B cell (primary cell): ENCODE results near the gene PHYH. TPM values are rescaled to one million over a fixed set of nuclear protein-coding genes. Genes with fewer than 3 reads are reported as not detected.

Experiments used
- ATAC-seq: fragments of 200-7000 bp; cut with Tn5 transposase; one replicate; pipeline ENCODE4 v1.10.0; 2021; ENCODE audit warnings: low read depth, mild to moderate bottlenecking, moderate number of reproducible peaks, moderate library complexity
- CTCF ChIA-PET: fragments of 350-600 bp; sonication (Branson Sonifier 250); formaldehyde crosslinking; loops from one replicate; lab custom pipeline; 2021; ENCODE audit warnings: antibody characterized with exemption, inconsistent platforms; lab: Charles Lee
- POLR2A ChIA-PET: fragments of 350-600 bp; sonication (Branson Sonifier 250); formaldehyde crosslinking; loops from one replicate; lab custom pipeline; 2021; ENCODE audit warnings: antibody characterized with exemption; lab: Charles Lee
- DNase-seq: peaks from one replicate; pipeline ENCODE4 v3.0.0; 2013
- H2AFZ ChIP-seq: 2 replicates; pipeline ENCODE4 v1.6.1; 2012; ENCODE audit warnings: mild to moderate bottlenecking, low read depth, low read length; ENCODE audit not compliant: insufficient read depth, poor library complexity, severe bottlenecking
- H3K27ac ChIP-seq, 2 donors: 1 replicate in 1 of 2; 2 replicates in 1 of 2; pipeline ENCODE4 v1.5.1; 2012 to 2013; ENCODE audit warnings: low read length in 2 of 2, mild to moderate bottlenecking in 2 of 2, moderate library complexity in 1 of 2
- H3K27me3 ChIP-seq, 4 experiments: fragments of 200-600 bp in 1 of 4; sonication (generic) in 1 of 4; replicated peaks in 1 of 4; 1 replicate in 2 of 4; 2 replicates in 2 of 4; pipeline versions ENCODE4 v1.6.1 to v1.7.0; 2013 to 2016; ENCODE audit warnings: low read length in 3 of 4, mild to moderate bottlenecking in 2 of 4, mixed read lengths in 1 of 4, moderate library complexity in 1 of 4; ENCODE audit not compliant: insufficient read depth in 4 of 4, control insufficient read depth in 3 of 4; ENCODE audit errors: control extremely low read depth in 1 of 4
- H3K36me3 ChIP-seq, 2 experiments: replicated peaks in 1 of 2; 1 replicate in 1 of 2; 2 replicates in 1 of 2; pipeline versions ENCODE4 v1.6.1 to v1.7.1; 2013; ENCODE audit warnings: low read length in 1 of 2; ENCODE audit not compliant: insufficient read depth in 2 of 2, control insufficient read depth in 1 of 2; ENCODE audit errors: control extremely low read depth in 1 of 2, extremely low read depth in 1 of 2
- H3K4me1 ChIP-seq, 2 donors: fragments of 200-600 bp in 1 of 2; sonication (generic) in 1 of 2; 1 replicate in 1 of 2; 2 replicates in 1 of 2; pipeline versions ENCODE4 v1.5.1 to v1.6.1; 2013 to 2017; ENCODE audit warnings: low read length in 2 of 2; ENCODE audit not compliant: control insufficient read depth in 2 of 2, insufficient read depth in 2 of 2
- H3K4me2 ChIP-seq: replicated peaks from 2 replicates; pipeline ENCODE3; 2012; ENCODE audit warnings: mild to moderate bottlenecking, low read depth, low read length; ENCODE audit not compliant: poor library complexity, severe bottlenecking
- H3K4me3 ChIP-seq, 5 experiments: fragments of 200-600 bp in 1 of 5; sonication (generic) in 1 of 5; 1 replicate in 3 of 5; 2 replicates in 2 of 5; pipeline versions ENCODE4 v1.5.1 to v1.7.0; 2011 to 2016; ENCODE audit warnings: low read length in 4 of 5, mild to moderate bottlenecking in 4 of 5, low read depth in 2 of 5, control low read depth in 1 of 5, moderate library complexity in 1 of 5; ENCODE audit not compliant: insufficient read depth in 1 of 5; ENCODE audit errors: control extremely low read depth in 1 of 5, extremely low read depth in 1 of 5
- H3K79me2 ChIP-seq: fragments of 200-600 bp; sonication (generic); one replicate; pipeline ENCODE4 v1.6.0; 2016; ENCODE audit warnings: low read length; ENCODE audit not compliant: control insufficient read depth, insufficient read depth
- H3K9ac ChIP-seq: fragments of 200-600 bp; sonication (generic); 2 replicates; pipeline ENCODE4 v1.6.1; 2017; ENCODE audit warnings: mild to moderate bottlenecking, low read length, moderate library complexity
- H3K9me3 ChIP-seq, 3 donors: one replicate each; pipeline versions ENCODE4 v1.6.1 to v1.7.1; 2013; ENCODE audit warnings: low read length in 2 of 3; ENCODE audit not compliant: control insufficient read depth in 2 of 3, insufficient read depth in 1 of 3; ENCODE audit errors: control extremely low read depth in 1 of 3
- H4K20me1 ChIP-seq: 2 replicates; pipeline ENCODE4 v1.6.0; 2012; ENCODE audit warnings: mild to moderate bottlenecking, low read length; ENCODE audit not compliant: insufficient read depth, control insufficient read depth, poor library complexity, severe bottlenecking
- H3K27ac Mint-ChIP-seq: one replicate; pipeline ENCODE4 v1.8.0; 2021; ENCODE audit warnings: mixed read lengths
- H3K27me3 Mint-ChIP-seq: one replicate; pipeline ENCODE4 v1.8.0; 2021; ENCODE audit warnings: mixed read lengths
- H3K4me1 Mint-ChIP-seq: one replicate; pipeline ENCODE4 v1.8.0; 2021; ENCODE audit warnings: mixed read lengths
- H3K4me3 Mint-ChIP-seq: one replicate; pipeline ENCODE4 v1.8.0; 2021; ENCODE audit warnings: mixed read lengths
- H3K9me3 Mint-ChIP-seq: one replicate; pipeline ENCODE4 v1.8.0; 2022; ENCODE audit warnings: mixed read lengths; ENCODE audit not compliant: insufficient read depth
- CTCF ChIP-seq: fragments of 200-600 bp; IDR thresholded peaks from one replicate; pipeline ENCODE4 v1.8.0; 2022; ENCODE audit warnings: antibody characterized with exemption, mild to moderate bottlenecking
- EZH2 ChIP-seq: IDR thresholded peaks from 2 replicates; pipeline ENCODE4 v1.6.1; 2012; ENCODE audit warnings: borderline replicate concordance, low read depth, mild to moderate bottlenecking, moderate library complexity, low read length; ENCODE audit not compliant: insufficient read depth, poor library complexity, severe bottlenecking
- WGBS: methylation state at CpG from one replicate; pipeline ENCODE4 v1.1.5; 2013; ENCODE audit warnings: missing lambda C conversion rate; ENCODE audit not compliant: insufficient coverage; 5-methylcytosine and 5-hydroxymethylcytosine counted together
- intact Hi-C: fragments of 100-400 bp; cut with micrococcal nuclease; formaldehyde crosslinking; loops from one replicate; pipeline ENCODE4 v1.10.0; 2022
- polyA plus RNA-seq: library from polyadenylated mRNA; depleted of rRNA; stranded (reverse); fragments of >200 nt; gene quantifications from 2 replicates; pipeline ENCODE4 v1.2.3, GENCODE V29; 2012
- total RNA-seq, 2 donors: library from RNA; stranded (reverse); fragments of 120-200 nt in 1 of 2; gene quantifications; 1 replicate in 1 of 2; 2 replicates in 1 of 2; pipeline versions ENCODE4 v1.2.3 to v1.2.4, GENCODE V29; 2013 to 2022

PHYH gene
- total and polyA plus RNA-seq, 2 donors (not counting 1 experiment from before 2014, with no cell fraction given), result 3.1 to 9.7 TPM

- ATAC-seq (no peak), DNase-seq (no peak)
- H3K9ac ChIP-seq, result no peak overlapping the region
- H3K4me3 Mint-ChIP-seq, result no peak overlapping the region
- TF ChIP-seq CTCF (no peak), EZH2 (no peak)
- intact Hi-C loops, result no loop called here
- WGBS, result 100% methylated on average over 1 of the region's 4 CpGs
- H3K79me2 ChIP-seq, result peaks cover 41% of the 10 kb centered on the region
- ChIA-PET POLR2A (no interaction called here), CTCF (interaction anchor here (0.6 to 1.0 kb wide), 3 partner anchors 16 to 65 kb away, joined by 3 to 4 read pairs (median 3); no protein-coding TSS in a partner anchor)
- H3K4me1 ChIP-seq, result peaks cover 0 to 13% of the 10 kb centered on the region in 2 donors
- no peak overlapping the region for H3K27ac Mint-ChIP-seq
- H3K36me3 ChIP-seq, result peaks cover 0 to 32% of the 10 kb centered on the region in 2 experiments
- H2AFZ ChIP-seq, result no peak overlapping the region
- H3K4me2 ChIP-seq, result no peak overlapping the region
- no peaks in the 10 kb centered on the region for H3K9me3 ChIP-seq
- no peaks in the 10 kb centered on the region for H3K27me3 Mint-ChIP-seq
- H3K9me3 Mint-ChIP-seq, result no peaks in the 10 kb centered on the region
- no peak overlapping the region for H3K27ac ChIP-seq
- H3K4me1 Mint-ChIP-seq, result peaks cover 13% of the 10 kb centered on the region
- no peaks in the 10 kb centered on the region for H4K20me1 ChIP-seq
- no peaks in the 10 kb centered on the region for H3K27me3 ChIP-seq
- H3K4me3 ChIP-seq, result no peak overlapping the region
Measured at GRCh38 chr10:13337128-13337826, 37.4 kb upstream of the PHYH start.

GRCh38 chr10:13335881-13336280 is 36.0 kb upstream of the PHYH start:
- H3K4me3 Mint-ChIP-seq, result no peak overlapping the region
- no peak overlapping the region for H3K4me2 ChIP-seq

More at GRCh38 chr10:13335881-13336280, 36.0 kb upstream of the PHYH start:
- ChIA-PET CTCF (interaction anchor here (1.0 kb wide), 2 partner anchors 17 to 33 kb away, joined by 3 to 4 read pairs; no protein-coding TSS in a partner anchor), POLR2A (no interaction called here)
- no peaks in the 10 kb centered on the region for H3K27me3 ChIP-seq
- H3K79me2 ChIP-seq, result peaks cover 28% of the 10 kb centered on the region
- no peak overlapping the region for H2AFZ ChIP-seq
- DNase-seq, result no peak
- Mint-ChIP-seq H3K27ac (no peak overlapping the region), H3K9me3 (no peaks in the 10 kb centered on the region), H3K27me3 (no peaks in the 10 kb centered on the region), H3K4me1 (peaks cover 10% of the 10 kb centered on the region)
- H3K9ac ChIP-seq, result no peak overlapping the region
- intact Hi-C loops, result no loop called here
- TF ChIP-seq EZH2 (no peak), CTCF (no peak)
- peaks cover 0 to 46% of the 10 kb centered on the region in 2 experiments for H3K36me3 ChIP-seq
- 98% methylated on average over 5 of the region's 9 CpGs for WGBS
- no peak overlapping the region for H3K4me3 ChIP-seq
- no peaks in the 10 kb centered on the region for H3K9me3 ChIP-seq
- no peak overlapping the region for H3K27ac ChIP-seq
- ATAC-seq, result no peak
- H4K20me1 ChIP-seq, result no peaks in the 10 kb centered on the region
- peaks cover 0 to 9% of the 10 kb centered on the region in 2 donors for H3K4me1 ChIP-seq
